Uterus (tissue), 2 donors: ENCODE data around the gene SH2D7.

Source experiments
- POLR2A ChIP-seq, 2 donors: fragments of 450-650 bp; IDR thresholded peaks; one replicate each; pipeline ENCODE4 v1.6.1; 2016; ENCODE audit warnings: antibody characterized with exemption in 2 of 2, mild to moderate bottlenecking in 1 of 2, moderate library complexity in 1 of 2
- TF ChIP-seq, protein P1 (sequence below), 4 experiments: fragments of 200-600 bp in 2 of 4; fragments of 450-650 bp in 2 of 4; sonication (generic) in 2 of 4; IDR thresholded peaks; one replicate each; pipeline ENCODE4 v1.5.1; 2016 to 2019; ENCODE audit warnings: antibody characterized with exemption in 4 of 4, mild to moderate bottlenecking in 2 of 4, moderate library complexity in 1 of 4

DNA sequence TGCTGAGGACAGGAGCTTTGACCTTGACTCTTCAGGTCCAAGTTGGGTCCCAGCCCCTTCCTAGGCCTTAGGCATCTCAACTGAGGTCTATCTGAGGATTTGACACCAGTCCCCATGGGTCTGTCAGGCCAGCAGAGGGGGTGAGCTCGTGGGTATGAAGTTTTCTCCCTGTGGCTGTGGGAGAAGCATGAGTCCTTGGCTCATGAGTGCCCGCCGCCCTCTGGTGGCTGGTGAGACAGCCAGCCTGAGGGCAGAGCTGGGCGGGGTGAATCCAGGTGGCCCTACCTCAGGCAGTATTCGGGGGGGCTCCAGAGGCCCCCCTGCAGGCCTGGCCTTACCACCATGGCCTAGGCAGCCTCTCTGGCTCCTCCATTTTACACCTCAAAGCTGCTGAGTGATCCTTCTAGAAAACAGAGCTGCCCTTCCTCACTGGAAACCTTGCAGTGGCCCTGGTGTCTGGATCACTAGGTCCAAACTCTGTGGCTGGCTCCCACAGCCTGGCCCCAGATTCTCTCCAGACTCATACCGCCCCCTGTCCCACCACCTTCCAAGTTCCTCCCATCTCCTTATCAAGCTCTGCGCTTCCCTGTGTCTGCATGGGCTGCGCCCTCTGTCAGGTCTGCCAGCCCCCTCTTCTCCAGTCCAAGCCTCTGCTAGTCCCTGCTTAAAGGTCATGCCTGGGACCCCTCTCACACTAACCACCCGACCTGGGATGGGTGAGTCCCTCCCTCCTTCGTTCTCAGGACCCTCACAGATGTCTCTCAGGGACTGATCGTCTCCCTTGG, 16.1 kb downstream of the SH2D7 start:
- TF ChIP-seq, protein P1, sequence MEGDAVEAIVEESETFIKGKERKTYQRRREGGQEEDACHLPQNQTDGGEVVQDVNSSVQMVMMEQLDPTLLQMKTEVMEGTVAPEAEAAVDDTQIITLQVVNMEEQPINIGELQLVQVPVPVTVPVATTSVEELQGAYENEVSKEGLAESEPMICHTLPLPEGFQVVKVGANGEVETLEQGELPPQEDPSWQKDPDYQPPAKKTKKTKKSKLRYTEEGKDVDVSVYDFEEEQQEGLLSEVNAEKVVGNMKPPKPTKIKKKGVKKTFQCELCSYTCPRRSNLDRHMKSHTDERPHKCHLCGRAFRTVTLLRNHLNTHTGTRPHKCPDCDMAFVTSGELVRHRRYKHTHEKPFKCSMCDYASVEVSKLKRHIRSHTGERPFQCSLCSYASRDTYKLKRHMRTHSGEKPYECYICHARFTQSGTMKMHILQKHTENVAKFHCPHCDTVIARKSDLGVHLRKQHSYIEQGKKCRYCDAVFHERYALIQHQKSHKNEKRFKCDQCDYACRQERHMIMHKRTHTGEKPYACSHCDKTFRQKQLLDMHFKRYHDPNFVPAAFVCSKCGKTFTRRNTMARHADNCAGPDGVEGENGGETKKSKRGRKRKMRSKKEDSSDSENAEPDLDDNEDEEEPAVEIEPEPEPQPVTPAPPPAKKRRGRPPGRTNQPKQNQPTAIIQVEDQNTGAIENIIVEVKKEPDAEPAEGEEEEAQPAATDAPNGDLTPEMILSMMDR (IDR thresholded peaks at IDR 0.05), result peak; percentile 90 to 98 (median 97)
- peak in 1 of 2 donors; percentile 9 for TF ChIP-seq POLR2A (IDR thresholded peaks at IDR 0.05)
